ENCODE data around the gene IFT27. TPM values are rescaled to one million over a fixed set of nuclear protein-coding genes. Genes with fewer than 3 reads are reported as not detected.

The IFT27 gene
- total and polyA plus RNA-seq, 2 experiments from 2014 or later: 56.7 to 60.7 TPM

GRCh38 chr22:36796552-36797175, 20.7 kb upstream of the IFT27 start:
- Histone ChIP-seq H3K9me3 (ENCODE audit: low read depth) (no peaks in the 10 kb centered on the region), H3K36me3 (no peaks in the 10 kb centered on the region), H3K4me3 (no peak overlapping the region), H3K27ac (no peak overlapping the region), H3K4me1 (ENCODE audit: low read depth) (peaks cover 4% of the 10 kb centered on the region), H3K27me3 (no peaks in the 10 kb centered on the region)
- DNase-seq (ENCODE audit: low read depth in 1 of 2, low spot score in 1 of 2): no peak
- no peak for TF ChIP-seq CTCF (IDR thresholded peaks at IDR 0.05; ENCODE audit: low read depth, low read length)

- DNase-seq (ENCODE audit: low read depth in 1 of 2, low spot score in 1 of 2): no peak
- H3K36me3 ChIP-seq: no peaks in the 10 kb centered on the region
- H3K4me3 ChIP-seq: no peak overlapping the region
- no peaks in the 10 kb centered on the region for H3K27me3 ChIP-seq
- peaks cover 4% of the 10 kb centered on the region for H3K4me1 ChIP-seq (ENCODE audit: low read depth)
- no peak overlapping the region for H3K27ac ChIP-seq
- TF ChIP-seq CTCF (IDR thresholded peaks at IDR 0.05; ENCODE audit: low read depth, low read length): no peak
- H3K9me3 ChIP-seq (ENCODE audit: low read depth): no peaks in the 10 kb centered on the region
These were observed 19.7 kb upstream of the IFT27 start for GRCh38 chr22:36795633-36796032.

- TF ChIP-seq CTCF (IDR thresholded peaks at IDR 0.05; ENCODE audit: low read depth, low read length): no peak
These were observed 14.7 kb upstream of the IFT27 start for GRCh38 chr22:36790648-36791047.

GRCh38 chr22:36787204-36787988, 11.5 kb upstream of the IFT27 start:
- no peaks in the 10 kb centered on the region for H3K9me3 ChIP-seq (ENCODE audit: low read depth)
- peak in 1 of 2 donors; percentile 29 for DNase-seq (ENCODE audit: low read depth in 1 of 2, low spot score in 1 of 2)

More at GRCh38 chr22:36790648-36791047, 14.7 kb upstream of the IFT27 start:
- H3K4me1 ChIP-seq (ENCODE audit: low read depth): no peaks in the 10 kb centered on the region
- no peak for DNase-seq (ENCODE audit: low read depth in 1 of 2, low spot score in 1 of 2)
- H3K27me3 ChIP-seq: no peaks in the 10 kb centered on the region
- H3K27ac ChIP-seq: no peak overlapping the region
- H3K9me3 ChIP-seq (ENCODE audit: low read depth): no peaks in the 10 kb centered on the region
- no peaks in the 10 kb centered on the region for H3K36me3 ChIP-seq
- no peak overlapping the region for H3K4me3 ChIP-seq

GRCh38 chr22:36783743-36784142, 7.8 kb upstream of the IFT27 start:
- Histone ChIP-seq H3K4me1 (ENCODE audit: low read depth) (no peaks in the 10 kb centered on the region), H3K27ac (no peak overlapping the region), H3K27me3 (peaks cover 18% of the 10 kb centered on the region), H3K4me3 (no peak overlapping the region), H3K9me3 (ENCODE audit: low read depth) (no peaks in the 10 kb centered on the region), H3K36me3 (no peaks in the 10 kb centered on the region)
- DNase-seq (ENCODE audit: low read depth in 1 of 2, low spot score in 1 of 2): no peak
- TF ChIP-seq CTCF (IDR thresholded peaks at IDR 0.05; ENCODE audit: low read depth, low read length): no peak

More at GRCh38 chr22:36787204-36787988, 11.5 kb upstream of the IFT27 start:
- Histone ChIP-seq H3K27ac (no peak overlapping the region), H3K27me3 (peaks cover 15% of the 10 kb centered on the region), H3K4me1 (ENCODE audit: low read depth) (no peaks in the 10 kb centered on the region), H3K4me3 (no peak overlapping the region), H3K36me3 (no peaks in the 10 kb centered on the region)
- TF ChIP-seq CTCF (IDR thresholded peaks at IDR 0.05; ENCODE audit: low read depth, low read length): no peak

Data from cardiac muscle cell (in vitro differentiated cells and primary cell).